Adrenal gland (tissue), 5 donors: Measurements from ENCODE around the gene FOXI1.

Experiments
- POLR2A ChIP-seq, 2 donors: fragments of 450-650 bp; IDR thresholded peaks; one replicate each; pipeline ENCODE4 v1.6.1; 2017; ENCODE audit warnings: antibody characterized with exemption in 2 of 2, mild to moderate bottlenecking in 2 of 2, moderate library complexity in 1 of 2
- TF ChIP-seq, protein P1 (sequence below), 6 experiments: fragments of 450-650 bp in 4 of 6; fragments of 200-600 bp in 2 of 6; sonication (generic) in 1 of 6; IDR thresholded peaks; 1 replicate in 5 of 6; 2 replicates in 1 of 6; pipeline versions ENCODE4 v1.5.1 to v1.8.0; 2016 to 2021; ENCODE audit warnings: antibody characterized with exemption in 6 of 6, mild to moderate bottlenecking in 2 of 6, moderate library complexity in 1 of 6
- donor health status: DM: no; HTN: no; CAD: no.

DNA sequence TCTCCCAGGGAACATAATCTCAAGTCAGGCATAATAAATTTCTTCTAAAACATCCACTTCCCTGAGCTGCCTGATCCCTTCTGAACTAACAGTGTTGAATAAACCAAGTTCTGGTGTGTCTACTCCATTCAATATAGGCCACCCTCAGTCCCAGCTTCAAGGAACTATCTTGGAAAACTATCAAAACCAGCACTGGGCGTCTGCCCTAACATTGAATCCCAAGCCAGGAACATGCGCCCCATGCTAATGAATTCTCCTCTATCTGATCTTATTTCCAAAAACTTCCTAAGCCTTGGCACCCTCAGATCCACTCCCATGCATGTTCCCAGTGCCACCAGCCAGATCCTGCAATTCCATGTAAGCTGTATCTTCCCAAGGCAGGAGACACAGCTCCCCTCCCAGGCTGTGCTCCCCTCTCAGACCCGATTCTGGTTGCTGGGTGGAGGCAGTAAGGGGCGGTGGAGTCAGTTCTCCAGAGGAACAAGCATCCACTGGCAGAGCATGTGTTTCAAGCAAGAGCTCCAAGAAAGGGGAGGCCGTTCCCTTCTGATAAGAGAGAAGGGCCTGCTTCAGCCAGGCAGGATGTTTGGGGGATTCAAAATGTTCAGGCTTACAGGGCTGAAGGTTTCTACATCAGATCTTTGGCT, 13.1 kb upstream of the FOXI1 start:
- no peak for TF ChIP-seq POLR2A (IDR thresholded peaks at IDR 0.05)
- TF ChIP-seq, protein P1, sequence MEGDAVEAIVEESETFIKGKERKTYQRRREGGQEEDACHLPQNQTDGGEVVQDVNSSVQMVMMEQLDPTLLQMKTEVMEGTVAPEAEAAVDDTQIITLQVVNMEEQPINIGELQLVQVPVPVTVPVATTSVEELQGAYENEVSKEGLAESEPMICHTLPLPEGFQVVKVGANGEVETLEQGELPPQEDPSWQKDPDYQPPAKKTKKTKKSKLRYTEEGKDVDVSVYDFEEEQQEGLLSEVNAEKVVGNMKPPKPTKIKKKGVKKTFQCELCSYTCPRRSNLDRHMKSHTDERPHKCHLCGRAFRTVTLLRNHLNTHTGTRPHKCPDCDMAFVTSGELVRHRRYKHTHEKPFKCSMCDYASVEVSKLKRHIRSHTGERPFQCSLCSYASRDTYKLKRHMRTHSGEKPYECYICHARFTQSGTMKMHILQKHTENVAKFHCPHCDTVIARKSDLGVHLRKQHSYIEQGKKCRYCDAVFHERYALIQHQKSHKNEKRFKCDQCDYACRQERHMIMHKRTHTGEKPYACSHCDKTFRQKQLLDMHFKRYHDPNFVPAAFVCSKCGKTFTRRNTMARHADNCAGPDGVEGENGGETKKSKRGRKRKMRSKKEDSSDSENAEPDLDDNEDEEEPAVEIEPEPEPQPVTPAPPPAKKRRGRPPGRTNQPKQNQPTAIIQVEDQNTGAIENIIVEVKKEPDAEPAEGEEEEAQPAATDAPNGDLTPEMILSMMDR (IDR thresholded peaks at IDR 0.05): no peak
